ENCODE results near the gene SESN1.

- TF ChIP-seq CTCF (optimal IDR thresholded peaks at IDR 0.05 in 1 of 3, IDR thresholded peaks at IDR 0.05 in 1 of 3, conservative IDR thresholded peaks at IDR 0.05 in 1 of 3; ENCODE audit: extremely low read depth in 1 of 3, insufficient read depth in 2 of 3, low read length in 3 of 3) (no peak), EZH2 (IDR thresholded peaks at IDR 0.05; ENCODE audit: low read length) (no peak)
These were observed 38.8 kb downstream of the SESN1 start for GRCh38 chr6:109055771-109056235.

All from keratinocyte (primary cell).